Measurements from ENCODE around the gene FOXC2. TPM values are rescaled to one million over a fixed set of nuclear protein-coding genes. Genes with fewer than 3 reads are reported as not detected.

The FOXC2 gene
- total and polyA plus RNA-seq, 9 of the 15 experiments (the other 6 are each of a cell fraction or from before 2014, with no cell fraction given) = 0.01 to 0.11 (median 0.10) TPM; not detected in 5

DNA sequence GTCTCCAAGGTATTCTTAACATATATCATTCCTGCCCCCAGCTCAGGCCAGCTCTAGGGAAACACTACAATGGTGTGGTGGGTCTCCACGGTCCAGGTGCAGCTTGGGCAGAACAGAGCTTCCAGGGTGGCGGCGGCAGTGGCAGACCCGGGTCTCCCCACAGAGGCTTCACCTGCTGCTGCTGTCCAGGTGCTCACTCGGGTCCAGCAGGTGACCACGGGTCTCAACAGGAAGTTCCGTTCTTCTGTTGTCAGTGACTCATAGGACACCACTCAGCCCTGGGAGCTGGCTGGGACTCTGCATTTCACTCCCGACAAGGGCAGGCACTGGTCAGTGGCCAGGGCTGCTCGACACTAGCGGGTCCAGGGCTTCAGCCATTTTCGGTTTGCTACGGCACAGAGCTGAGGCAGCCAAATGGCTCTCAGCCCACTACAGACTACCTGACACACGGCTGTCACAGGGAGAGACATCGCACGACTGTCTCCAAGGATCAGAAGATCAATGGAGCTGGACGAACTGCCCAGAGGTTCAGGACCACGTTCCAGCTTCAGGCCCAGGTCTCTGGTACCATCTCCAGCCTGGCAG, 28.3 kb upstream of the FOXC2 start:
- in situ Hi-C loops (cut with MboI) (no loop called here), intact Hi-C loops (cut with micrococcal nuclease) (no loop called here)
- Histone ChIP-seq H3K27me3 (ENCODE audit: control insufficient read depth in 2 of 2, insufficient read depth in 2 of 2, low read length in 2 of 2) (no peaks in the 10 kb centered on the region), H3K27ac (ENCODE audit: extremely low read depth, low read depth, low read length) (no peak overlapping the region), H3K4me1 (replicated peaks in 1 of 2; ENCODE audit: control insufficient read depth in 2 of 2, insufficient read depth in 2 of 2, low read length in 2 of 2) (no peaks in the 10 kb centered on the region), H3K9me1 (ENCODE audit: control insufficient read depth, insufficient read depth, low read length) (peaks cover 3% of the 10 kb centered on the region), H4K20me1 (replicated peaks; ENCODE audit: control insufficient read depth, insufficient read depth, low read length) (no peaks in the 10 kb centered on the region), H3K4me3 (no peak overlapping the region), H3K9ac (ENCODE audit: insufficient read depth in 1 of 2, low read depth in 2 of 2, low read length in 2 of 2) (no peak overlapping the region; a peak in 1 of 4 replicates), H3K4me2 (ENCODE audit: insufficient read depth, low read length) (no peak overlapping the region), H3K36me3 (ENCODE audit: control insufficient read depth, insufficient read depth, low read length) (peaks cover 40% of the 10 kb centered on the region; the same call in 2 of the 3 replicates), H2AFZ (ENCODE audit: low read depth, low read length) (no peak overlapping the region), H3K9me3 (replicated peaks; ENCODE audit: control insufficient read depth, insufficient read depth, low read depth, low read length) (no peaks in the 10 kb centered on the region), H3K79me2 (ENCODE audit: control insufficient read depth, insufficient read depth, low read length) (no peaks in the 10 kb centered on the region)
- ChIA-PET CTCF (ENCODE audit: low intra/inter-chr PET ratio) (no interaction called here), POLR2A (interaction anchor here (0.6 kb wide), 1 partner anchor 557 kb away, joined by 3 read pairs; no protein-coding TSS in a partner anchor)
- ATAC-seq (no peak), DNase-seq (ENCODE audit: extremely low read depth in 1 of 4, low spot score in 3 of 4) (no peak), FAIRE-seq (no peak)
- no peak for TF ChIP-seq ZNF830 (CRISPR knock-in tag; IDR thresholded peaks at IDR 0.05)
- TF ChIP-seq PHTF2 (CRISPR knock-in tag; IDR thresholded peaks at IDR 0.05) = no peak
- no peak for TF ChIP-seq CEBPB (tag; IDR thresholded peaks at IDR 0.05)
- no peak for TF ChIP-seq PCBP2 (IDR thresholded peaks at IDR 0.05; ENCODE audit: low read depth, low read length, poor library complexity, severe bottlenecking)
- no peak for TF ChIP-seq ILF3 (IDR thresholded peaks at IDR 0.05; ENCODE audit: borderline replicate concordance)
- no peak for TF ChIP-seq ASH1L (IDR thresholded peaks at IDR 0.05; ENCODE audit: borderline replicate concordance, low read depth, partially characterized antibody)
- TF ChIP-seq, protein P1, sequence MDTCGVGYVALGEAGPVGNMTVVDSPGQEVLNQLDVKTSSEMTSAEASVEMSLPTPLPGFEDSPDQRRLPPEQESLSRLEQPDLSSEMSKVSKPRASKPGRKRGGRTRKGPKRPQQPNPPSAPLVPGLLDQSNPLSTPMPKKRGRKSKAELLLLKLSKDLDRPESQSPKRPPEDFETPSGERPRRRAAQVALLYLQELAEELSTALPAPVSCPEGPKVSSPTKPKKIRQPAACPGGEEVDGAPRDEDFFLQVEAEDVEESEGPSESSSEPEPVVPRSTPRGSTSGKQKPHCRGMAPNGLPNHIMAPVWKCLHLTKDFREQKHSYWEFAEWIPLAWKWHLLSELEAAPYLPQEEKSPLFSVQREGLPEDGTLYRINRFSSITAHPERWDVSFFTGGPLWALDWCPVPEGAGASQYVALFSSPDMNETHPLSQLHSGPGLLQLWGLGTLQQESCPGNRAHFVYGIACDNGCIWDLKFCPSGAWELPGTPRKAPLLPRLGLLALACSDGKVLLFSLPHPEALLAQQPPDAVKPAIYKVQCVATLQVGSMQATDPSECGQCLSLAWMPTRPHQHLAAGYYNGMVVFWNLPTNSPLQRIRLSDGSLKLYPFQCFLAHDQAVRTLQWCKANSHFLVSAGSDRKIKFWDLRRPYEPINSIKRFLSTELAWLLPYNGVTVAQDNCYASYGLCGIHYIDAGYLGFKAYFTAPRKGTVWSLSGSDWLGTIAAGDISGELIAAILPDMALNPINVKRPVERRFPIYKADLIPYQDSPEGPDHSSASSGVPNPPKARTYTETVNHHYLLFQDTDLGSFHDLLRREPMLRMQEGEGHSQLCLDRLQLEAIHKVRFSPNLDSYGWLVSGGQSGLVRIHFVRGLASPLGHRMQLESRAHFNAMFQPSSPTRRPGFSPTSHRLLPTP (IDR thresholded peaks at IDR 0.05; ENCODE audit: borderline replicate concordance, extremely low read depth, insufficient read length) = no peak
- no peak for TF ChIP-seq TARDBP (IDR thresholded peaks at IDR 0.05)
- TF ChIP-seq IRF2 (CRISPR knock-in tag; IDR thresholded peaks at IDR 0.05) = no peak
- TF ChIP-seq, protein P2, sequence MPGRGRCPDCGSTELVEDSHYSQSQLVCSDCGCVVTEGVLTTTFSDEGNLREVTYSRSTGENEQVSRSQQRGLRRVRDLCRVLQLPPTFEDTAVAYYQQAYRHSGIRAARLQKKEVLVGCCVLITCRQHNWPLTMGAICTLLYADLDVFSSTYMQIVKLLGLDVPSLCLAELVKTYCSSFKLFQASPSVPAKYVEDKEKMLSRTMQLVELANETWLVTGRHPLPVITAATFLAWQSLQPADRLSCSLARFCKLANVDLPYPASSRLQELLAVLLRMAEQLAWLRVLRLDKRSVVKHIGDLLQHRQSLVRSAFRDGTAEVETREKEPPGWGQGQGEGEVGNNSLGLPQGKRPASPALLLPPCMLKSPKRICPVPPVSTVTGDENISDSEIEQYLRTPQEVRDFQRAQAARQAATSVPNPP (IDR thresholded peaks at IDR 0.05; ENCODE audit: borderline replicate concordance, insufficient read depth, insufficient read length) = no peak
- no peak for TF ChIP-seq CHD4 (IDR thresholded peaks at IDR 0.05; ENCODE audit: insufficient read depth, insufficient replicate concordance, low read depth, low read length, poor library complexity, severe bottlenecking)
- no peak for TF ChIP-seq ETV1 (tag; conservative IDR thresholded peaks at IDR 0.05; ENCODE audit: low read depth)
- 88% methylated on average over 14 of the region's 17 CpGs for WGBS (ENCODE audit: insufficient coverage, low coverage, missing lambda C conversion rate)
- no TSS peak for BruUV-seq (replicated peaks)
